Upper lobe of right lung (tissue), 1 donor: Measurements from ENCODE around the gene EN2. TPM values are rescaled to one million over a fixed set of nuclear protein-coding genes. Genes with fewer than 3 reads are reported as not detected.

Experiments
- ATAC-seq: fragments of 200-7000 bp; cut with Tn5 transposase; one replicate; pipeline ENCODE4 v1.9.1; 2020; ENCODE audit warnings: mild to moderate bottlenecking, moderate library complexity
- DNase-seq: peaks from one replicate; pipeline ENCODE4 v3.0.0-alpha.2; 2020
- H3K27ac ChIP-seq: fragments of 200-600 bp; one replicate; pipeline ENCODE4 v1.8.0; 2022
- H3K27me3 ChIP-seq: fragments of 200-600 bp; one replicate; pipeline ENCODE4 v1.8.0; 2022; ENCODE audit warnings: mild to moderate bottlenecking
- H3K36me3 ChIP-seq: fragments of 200-600 bp; one replicate; pipeline ENCODE4 v1.8.0; 2022
- H3K4me1 ChIP-seq: fragments of 200-600 bp; one replicate; pipeline ENCODE4 v1.8.0; 2022
- H3K4me3 ChIP-seq: fragments of 200-600 bp; one replicate; pipeline ENCODE4 v1.8.0; 2022; ENCODE audit warnings: mild to moderate bottlenecking
- H3K9me3 ChIP-seq: fragments of 200-600 bp; one replicate; pipeline ENCODE4 v1.8.0; 2022
- intact Hi-C: fragments of 100-400 bp; cut with DNase I; formaldehyde crosslinking; loops from one replicate; pipeline ENCODE4 v1.11.0; 2022
- total RNA-seq: library from RNA; stranded (reverse); fragmentation: NEBNext Ultra II Directional; extraction: Animal tissue kit (Norgen Biotek cat#: 25700); gene quantifications from one replicate; pipeline ENCODE4 v1.2.1, GENCODE V29; 2021
- TF ChIP-seq, protein P1 (sequence below): fragments of 200-600 bp; IDR thresholded peaks from one replicate; pipeline ENCODE4 v1.8.0; 2022; ENCODE audit warnings: antibody characterized with exemption
- donor health status: DM: no; HTN: yes; CAD: no; lungs with severe emphysema.

Gene EN2
- total RNA-seq, 1 donor from 2014 or later, result not detected

DNA sequence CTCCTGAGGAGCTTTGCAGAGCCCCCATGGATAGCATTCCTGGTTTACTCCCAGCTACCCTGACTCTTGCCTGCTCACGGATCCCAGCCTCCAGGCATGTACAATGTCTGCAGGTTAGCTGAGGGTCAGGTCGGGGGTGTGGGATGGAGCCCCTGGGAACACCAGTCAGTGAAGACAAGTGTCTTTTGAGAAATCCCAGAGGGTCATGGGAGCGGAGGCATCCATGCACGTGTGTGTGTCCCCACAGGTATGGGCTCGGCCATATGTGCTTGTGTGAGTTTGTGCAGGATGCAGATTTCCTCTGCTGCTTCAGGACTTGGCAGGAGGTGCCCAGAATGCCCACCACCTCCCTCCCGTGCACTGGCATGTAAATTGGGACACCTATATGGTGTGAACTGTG is 28.3 kb upstream of the EN2 start:
- H3K4me3 ChIP-seq, result no peak overlapping the region
- no peaks in the 10 kb centered on the region for H3K36me3 ChIP-seq
- DNase-seq (no peak), ATAC-seq (no peak)
- TF ChIP-seq, protein P1, sequence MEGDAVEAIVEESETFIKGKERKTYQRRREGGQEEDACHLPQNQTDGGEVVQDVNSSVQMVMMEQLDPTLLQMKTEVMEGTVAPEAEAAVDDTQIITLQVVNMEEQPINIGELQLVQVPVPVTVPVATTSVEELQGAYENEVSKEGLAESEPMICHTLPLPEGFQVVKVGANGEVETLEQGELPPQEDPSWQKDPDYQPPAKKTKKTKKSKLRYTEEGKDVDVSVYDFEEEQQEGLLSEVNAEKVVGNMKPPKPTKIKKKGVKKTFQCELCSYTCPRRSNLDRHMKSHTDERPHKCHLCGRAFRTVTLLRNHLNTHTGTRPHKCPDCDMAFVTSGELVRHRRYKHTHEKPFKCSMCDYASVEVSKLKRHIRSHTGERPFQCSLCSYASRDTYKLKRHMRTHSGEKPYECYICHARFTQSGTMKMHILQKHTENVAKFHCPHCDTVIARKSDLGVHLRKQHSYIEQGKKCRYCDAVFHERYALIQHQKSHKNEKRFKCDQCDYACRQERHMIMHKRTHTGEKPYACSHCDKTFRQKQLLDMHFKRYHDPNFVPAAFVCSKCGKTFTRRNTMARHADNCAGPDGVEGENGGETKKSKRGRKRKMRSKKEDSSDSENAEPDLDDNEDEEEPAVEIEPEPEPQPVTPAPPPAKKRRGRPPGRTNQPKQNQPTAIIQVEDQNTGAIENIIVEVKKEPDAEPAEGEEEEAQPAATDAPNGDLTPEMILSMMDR, result no peak
- H3K27me3 ChIP-seq, result peaks cover 17% of the 10 kb centered on the region
- H3K9me3 ChIP-seq, result no peaks in the 10 kb centered on the region
- no peak overlapping the region for H3K27ac ChIP-seq
- intact Hi-C loops, result loop anchor here (5.0 kb wide), 1 partner anchor 357 kb away; the partner anchor contains the start of gene HTR5A
- no peaks in the 10 kb centered on the region for H3K4me1 ChIP-seq

DNA sequence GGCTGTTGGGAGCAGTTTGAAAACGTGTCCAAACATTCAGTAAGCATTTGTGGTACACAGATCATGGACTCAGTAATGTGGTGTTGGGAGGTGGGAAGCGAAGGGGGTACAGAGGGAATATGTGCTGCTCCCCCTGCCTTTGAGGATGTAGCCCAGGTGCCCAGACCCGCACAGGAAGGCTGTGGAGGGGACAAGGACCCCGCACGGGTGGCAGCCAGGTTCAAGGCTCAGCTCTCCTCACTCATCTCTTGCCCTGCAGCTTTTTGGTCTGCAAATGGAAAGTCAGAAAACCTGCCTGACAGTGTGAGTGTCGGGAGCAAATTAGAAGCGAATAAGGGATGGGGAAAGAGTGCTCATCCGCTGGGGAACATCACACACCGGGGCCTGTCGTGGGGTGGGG is 27.3 kb upstream of the EN2 start:
- Histone ChIP-seq H3K27ac (no peak overlapping the region), H3K9me3 (no peaks in the 10 kb centered on the region), H3K4me3 (no peak overlapping the region), H3K36me3 (no peaks in the 10 kb centered on the region), H3K4me1 (no peaks in the 10 kb centered on the region), H3K27me3 (peaks cover 16% of the 10 kb centered on the region)
- DNase-seq (no peak), ATAC-seq (no peak)
- TF ChIP-seq, protein P1, result no peak
- intact Hi-C loops, result no loop called here

DNA sequence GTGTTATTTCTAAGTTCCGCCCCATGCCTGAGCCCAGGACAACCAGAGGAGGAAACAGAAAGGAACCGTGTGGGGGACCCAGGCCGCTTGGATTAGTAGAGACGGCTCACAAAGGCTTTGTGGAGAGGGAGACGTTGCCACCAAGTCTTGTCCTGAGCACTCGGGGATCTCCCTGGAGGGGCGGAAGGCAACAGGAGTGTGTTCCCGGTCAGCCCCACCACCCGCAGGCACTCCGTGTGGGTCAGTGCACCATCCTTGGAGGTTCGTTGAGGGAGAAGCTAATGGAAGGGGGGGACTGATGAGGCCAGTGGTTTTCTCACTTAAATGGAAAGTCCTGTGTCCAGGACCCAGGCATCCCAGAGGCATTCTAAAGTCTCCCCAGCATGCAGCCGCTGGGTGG is 26.7 kb upstream of the EN2 start:
- no peak for ATAC-seq
- H3K4me1 ChIP-seq, result no peaks in the 10 kb centered on the region
- no peak overlapping the region for H3K4me3 ChIP-seq
- H3K27ac ChIP-seq, result no peak overlapping the region
- no peak for DNase-seq
- intact Hi-C loops, result no loop called here
- TF ChIP-seq, protein P1, result no peak
- H3K27me3 ChIP-seq, result peaks cover 9% of the 10 kb centered on the region
- no peaks in the 10 kb centered on the region for H3K36me3 ChIP-seq
- H3K9me3 ChIP-seq, result no peaks in the 10 kb centered on the region

DNA sequence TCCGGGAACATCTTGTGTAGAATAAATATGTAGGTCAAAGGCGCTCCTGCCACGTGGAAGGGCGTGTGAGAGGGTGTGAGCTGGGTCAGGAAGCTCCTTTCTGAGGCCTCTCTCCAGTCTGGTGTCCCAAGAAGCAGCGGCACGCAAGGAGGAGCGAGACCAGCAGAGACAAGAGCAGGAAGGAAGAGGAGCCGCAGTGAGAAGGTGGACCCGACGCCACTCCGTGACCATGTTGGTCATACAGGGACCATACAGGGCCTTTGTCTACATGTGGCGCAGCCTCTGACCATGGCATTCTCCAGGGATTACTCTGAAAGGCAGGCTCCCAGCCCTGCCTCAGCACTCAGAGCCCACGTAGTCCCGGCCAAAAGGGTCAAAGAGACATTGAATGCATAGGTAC is 26.2 kb upstream of the EN2 start:
- TF ChIP-seq, protein P1, result no peak
- no peaks in the 10 kb centered on the region for H3K9me3 ChIP-seq
- intact Hi-C loops, result no loop called here
- H3K27me3 ChIP-seq, result peaks cover 9% of the 10 kb centered on the region
- H3K4me1 ChIP-seq, result no peaks in the 10 kb centered on the region
- H3K4me3 ChIP-seq, result no peak overlapping the region
- DNase-seq (no peak), ATAC-seq (no peak)
- no peak overlapping the region for H3K27ac ChIP-seq
- no peaks in the 10 kb centered on the region for H3K36me3 ChIP-seq

DNA sequence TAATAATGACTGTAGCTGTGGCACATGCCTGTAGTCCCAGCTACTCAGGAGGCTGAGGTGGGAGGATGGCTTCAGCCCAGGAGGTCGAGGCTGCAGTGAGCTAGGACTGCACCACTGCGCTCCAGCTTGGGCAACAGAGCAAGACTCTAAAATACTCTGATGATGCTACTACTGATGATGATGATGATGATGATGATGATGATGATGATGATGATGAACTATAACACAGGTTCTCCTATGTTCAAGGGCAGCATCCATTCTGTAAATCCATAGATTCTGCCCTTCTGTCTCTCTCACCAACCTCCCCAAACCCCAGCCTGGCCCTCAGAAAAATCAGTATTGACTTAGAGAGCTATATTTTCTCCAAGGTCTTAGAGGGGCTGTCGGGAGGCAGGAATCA is 22.8 kb upstream of the EN2 start:
- no peak overlapping the region for H3K27ac ChIP-seq
- no peak overlapping the region for H3K4me3 ChIP-seq
- DNase-seq (no peak), ATAC-seq (no peak)
- TF ChIP-seq, protein P1, result no peak
- intact Hi-C loops, result no loop called here
- no peaks in the 10 kb centered on the region for H3K36me3 ChIP-seq
- H3K27me3 ChIP-seq, result peaks cover 32% of the 10 kb centered on the region
- no peaks in the 10 kb centered on the region for H3K9me3 ChIP-seq
- H3K4me1 ChIP-seq, result no peaks in the 10 kb centered on the region

DNA sequence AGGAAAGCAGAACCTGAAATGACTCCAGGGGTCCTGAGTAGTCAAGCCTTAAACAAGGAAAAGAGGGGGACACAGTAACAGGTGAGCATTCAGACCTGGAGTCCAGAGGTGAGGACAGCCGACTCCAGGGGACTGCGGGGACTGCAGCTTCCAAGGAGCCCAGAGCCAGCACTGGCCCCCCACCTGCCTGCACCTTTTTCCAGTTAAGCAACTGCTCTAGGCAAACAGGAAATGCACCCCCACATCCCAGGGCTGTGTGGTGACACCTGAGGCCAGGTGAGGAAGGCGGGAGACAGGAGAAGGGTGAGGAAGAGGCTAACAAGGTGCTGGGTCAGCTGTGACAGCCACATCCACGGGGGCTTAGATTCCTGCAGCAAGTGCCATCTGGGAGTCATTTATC is 20.1 kb upstream of the EN2 start:
- Histone ChIP-seq H3K36me3 (no peaks in the 10 kb centered on the region), H3K27ac (no peak overlapping the region), H3K4me1 (no peaks in the 10 kb centered on the region), H3K27me3 (peaks cover 39% of the 10 kb centered on the region), H3K9me3 (no peaks in the 10 kb centered on the region), H3K4me3 (no peak overlapping the region)
- TF ChIP-seq, protein P1, result no peak
- intact Hi-C loops, result no loop called here
- no peak for ATAC-seq
- DNase-seq, result no peak
